ENCODE data around the gene MAST4.

Gene MAST4

GRCh38 chr5:67133217-67133616, 537.0 kb downstream of the MAST4 start:
- DNase-seq (ENCODE audit: low spot score) = no peak

DNA sequence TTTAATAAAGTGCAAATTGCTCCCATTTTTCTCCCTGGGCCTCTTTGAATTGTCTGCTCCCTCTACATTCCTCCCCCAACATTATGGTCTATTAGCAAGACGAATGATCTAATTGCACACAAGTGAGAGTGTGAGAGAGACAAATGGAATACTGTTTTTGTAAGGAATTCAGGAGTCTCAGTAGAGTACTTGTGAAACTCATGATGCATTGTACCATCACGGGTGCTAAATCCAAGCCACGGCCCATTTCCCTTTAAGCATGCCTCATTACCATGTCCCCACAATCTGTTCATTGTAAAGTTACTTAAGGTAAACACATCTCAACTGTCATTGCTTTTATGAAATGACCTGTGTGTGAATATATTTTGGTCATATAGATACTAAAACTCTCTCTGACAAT, 537.6 kb downstream of the MAST4 start:
- DNase-seq (ENCODE audit: low spot score) = no peak

DNA sequence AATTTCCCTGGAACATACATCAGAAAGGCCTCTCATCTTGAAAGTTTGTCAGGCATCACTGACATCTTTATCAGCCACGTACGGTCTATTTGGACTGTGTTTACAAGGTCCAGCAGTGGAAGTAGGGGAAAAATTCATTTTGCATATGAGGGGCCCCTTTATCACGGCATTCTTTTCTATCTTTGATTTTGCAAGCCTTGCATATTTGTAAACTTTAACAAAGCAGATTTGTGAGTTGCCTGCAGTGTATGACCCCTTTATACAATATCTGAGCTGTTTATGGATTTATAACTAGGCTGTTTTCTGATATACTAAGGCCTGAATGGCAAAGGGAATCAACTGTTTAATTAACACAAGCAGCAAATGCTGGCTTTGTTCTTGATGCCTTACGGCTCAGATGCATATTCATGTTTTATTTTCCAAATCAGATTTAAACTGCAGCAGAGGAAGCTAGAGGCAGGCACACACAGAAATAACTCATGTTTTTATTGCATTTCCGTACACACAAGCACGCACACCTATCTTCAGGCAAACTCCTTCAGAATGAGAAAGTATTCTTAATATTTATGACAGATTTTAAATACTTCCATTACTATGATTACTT, 539.3 kb downstream of the MAST4 start:
- no peak for DNase-seq (ENCODE audit: low spot score)

- no peak for DNase-seq (ENCODE audit: low spot score)
Observed at GRCh38 chr5:67139030-67139429, 542.8 kb downstream of the MAST4 start.

DNA sequence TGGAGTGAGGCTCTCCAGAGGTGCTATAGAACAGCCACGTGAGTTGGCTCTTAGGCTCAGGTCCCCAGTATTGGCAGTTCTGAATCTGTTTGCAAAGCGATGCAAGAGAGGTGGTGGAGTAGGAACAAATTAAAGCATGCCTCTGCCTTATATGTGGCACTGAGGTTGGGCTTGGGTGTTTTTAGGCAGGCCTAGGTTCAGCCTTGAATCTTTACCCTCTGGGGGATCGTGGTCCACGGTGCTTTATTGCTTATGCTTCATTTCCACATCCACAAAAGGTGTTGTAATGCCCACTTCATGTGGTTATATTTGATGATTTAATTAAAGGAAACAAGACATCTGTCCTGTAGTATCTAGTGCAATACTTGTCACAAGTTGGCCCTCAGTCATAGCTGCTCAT, 544.2 kb downstream of the MAST4 start:
- DNase-seq (ENCODE audit: low spot score) = no peak

- DNase-seq (ENCODE audit: low spot score) = no peak
Observed at GRCh38 chr5:67141644-67142043, 545.5 kb downstream of the MAST4 start.

- DNase-seq (ENCODE audit: low spot score) = no peak
Observed at GRCh38 chr5:67142816-67143215, 546.6 kb downstream of the MAST4 start.

DNA sequence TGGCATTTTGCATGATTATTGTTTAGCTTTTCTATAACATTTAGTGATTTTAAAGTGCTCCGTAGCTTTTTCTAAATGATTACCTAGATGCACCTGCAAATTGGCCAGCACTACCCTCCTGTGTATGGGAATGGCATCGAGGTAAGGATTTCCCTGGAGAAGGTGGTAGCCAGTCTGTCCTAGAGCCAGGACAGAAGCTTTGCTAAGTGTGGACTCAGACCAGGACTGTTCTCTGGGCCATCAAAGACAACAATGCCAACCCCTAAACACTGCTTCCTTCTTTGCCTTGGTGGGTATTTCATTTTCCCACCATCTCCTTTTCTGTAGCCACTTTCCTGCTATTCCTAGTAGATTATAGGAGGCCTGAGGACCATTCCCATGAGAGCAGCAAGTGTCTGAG, 547.4 kb downstream of the MAST4 start:
- no peak for DNase-seq (ENCODE audit: low spot score)

DNA sequence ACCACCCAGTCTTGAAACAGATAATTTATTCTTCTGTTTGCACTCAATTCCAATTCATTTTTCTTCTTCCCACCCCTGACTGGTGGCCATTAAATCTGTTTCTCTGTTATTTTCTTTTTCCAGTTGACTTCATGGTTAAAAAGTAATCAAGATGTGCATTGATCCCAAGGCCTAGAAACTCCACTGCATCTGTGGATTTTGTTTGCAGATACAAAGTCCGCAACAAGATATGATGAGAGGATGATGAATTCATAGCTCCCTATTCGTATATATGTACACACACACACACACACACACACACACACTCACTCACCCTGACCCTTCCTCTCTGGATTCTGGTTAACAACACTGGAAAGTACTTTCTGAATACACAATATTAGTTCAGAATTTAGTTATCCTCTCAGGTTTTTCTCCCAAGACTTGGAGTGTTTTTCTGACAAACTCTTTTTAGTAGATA, 548.0 kb downstream of the MAST4 start:
- DNase-seq (ENCODE audit: low spot score) = no peak

GRCh38 chr5:67146574-67146973, 550.4 kb downstream of the MAST4 start:
- no peak for DNase-seq (ENCODE audit: low spot score)

DNA sequence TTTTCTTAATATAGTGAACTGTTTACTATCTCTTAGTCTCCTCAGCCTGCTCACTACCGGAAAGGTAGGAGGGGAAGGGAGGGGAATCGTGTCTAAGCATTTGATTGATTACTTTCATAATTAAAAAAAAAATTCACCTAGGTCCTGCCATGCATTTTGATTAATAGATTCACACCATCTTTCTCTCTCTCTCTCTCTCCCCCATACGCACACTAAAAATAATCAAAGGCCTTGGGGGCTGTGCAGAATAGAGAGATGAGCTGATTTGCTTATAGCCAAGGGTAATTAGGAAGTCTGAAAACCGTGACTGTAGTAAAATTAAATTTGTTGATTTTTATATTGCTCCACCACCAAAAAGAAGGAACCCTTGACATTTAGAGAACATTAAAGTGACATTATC, 550.8 kb downstream of the MAST4 start:
- no peak for DNase-seq (ENCODE audit: low spot score)

DNA sequence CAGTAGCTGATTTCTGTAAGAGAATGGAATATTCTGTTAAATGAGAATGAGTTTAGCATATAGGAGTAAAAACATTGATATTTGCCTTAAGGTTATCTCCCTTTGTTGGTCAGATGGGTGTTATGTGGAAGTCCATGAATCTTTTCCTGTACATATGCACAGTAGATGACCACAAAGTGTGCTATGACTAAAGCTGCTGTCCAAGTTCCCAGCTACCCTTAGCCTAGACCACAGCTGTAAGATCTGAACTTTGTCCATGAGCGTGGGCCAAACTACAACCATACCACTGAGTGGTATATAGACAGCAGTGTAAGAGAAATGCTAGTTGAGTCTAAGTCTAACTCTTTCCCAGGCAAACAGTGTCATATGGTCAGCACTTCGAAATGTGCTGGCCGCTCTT, 551.6 kb downstream of the MAST4 start:
- no peak for DNase-seq (ENCODE audit: low spot score)

- no peak for DNase-seq (ENCODE audit: low spot score)
Observed at GRCh38 chr5:67149057-67149950, 553.1 kb downstream of the MAST4 start.

GRCh38 chr5:67149951-67150523, 553.8 kb downstream of the MAST4 start:
- DNase-seq (ENCODE audit: low spot score) = peak; percentile 66

DNA sequence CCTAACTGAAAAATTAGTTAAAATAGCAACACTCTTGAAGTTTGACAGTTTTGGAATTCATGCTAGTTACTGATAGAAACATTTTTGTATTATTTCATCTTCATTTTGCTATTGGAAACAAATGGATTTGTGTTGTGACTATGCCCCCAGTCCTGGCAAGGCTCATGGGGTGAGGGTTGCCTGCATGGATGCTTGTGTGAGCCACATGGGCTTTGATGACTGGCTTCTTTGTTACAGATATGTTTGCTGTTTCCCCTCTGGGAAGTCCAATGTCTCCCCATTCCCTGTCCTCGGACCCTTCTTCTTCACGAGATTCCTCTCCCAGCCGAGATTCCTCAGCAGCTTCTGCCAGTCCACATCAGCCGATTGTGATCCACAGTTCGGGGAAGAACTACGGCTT, 556.2 kb downstream of the MAST4 start:
- peak; percentile 32 for DNase-seq (ENCODE audit: low spot score)

DNA sequence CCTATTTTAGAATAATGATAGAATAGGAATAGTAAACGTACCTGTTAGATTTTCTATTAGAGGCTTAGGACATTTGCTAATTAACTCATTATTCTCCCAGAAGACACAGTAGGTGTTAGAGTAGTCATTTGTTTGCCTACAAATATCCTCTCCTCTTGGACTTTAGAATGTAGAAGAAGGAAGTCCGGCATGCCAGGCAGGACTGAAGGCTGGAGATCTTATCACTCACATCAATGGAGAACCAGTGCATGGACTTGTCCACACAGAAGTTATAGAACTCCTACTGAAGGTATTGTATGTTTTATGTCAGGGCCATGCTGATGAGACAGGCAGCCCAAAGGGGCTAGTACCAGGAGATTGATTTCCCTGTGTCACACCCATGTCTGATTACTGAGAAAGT, 557.1 kb downstream of the MAST4 start:
- DNase-seq (ENCODE audit: low spot score) = no peak

DNA sequence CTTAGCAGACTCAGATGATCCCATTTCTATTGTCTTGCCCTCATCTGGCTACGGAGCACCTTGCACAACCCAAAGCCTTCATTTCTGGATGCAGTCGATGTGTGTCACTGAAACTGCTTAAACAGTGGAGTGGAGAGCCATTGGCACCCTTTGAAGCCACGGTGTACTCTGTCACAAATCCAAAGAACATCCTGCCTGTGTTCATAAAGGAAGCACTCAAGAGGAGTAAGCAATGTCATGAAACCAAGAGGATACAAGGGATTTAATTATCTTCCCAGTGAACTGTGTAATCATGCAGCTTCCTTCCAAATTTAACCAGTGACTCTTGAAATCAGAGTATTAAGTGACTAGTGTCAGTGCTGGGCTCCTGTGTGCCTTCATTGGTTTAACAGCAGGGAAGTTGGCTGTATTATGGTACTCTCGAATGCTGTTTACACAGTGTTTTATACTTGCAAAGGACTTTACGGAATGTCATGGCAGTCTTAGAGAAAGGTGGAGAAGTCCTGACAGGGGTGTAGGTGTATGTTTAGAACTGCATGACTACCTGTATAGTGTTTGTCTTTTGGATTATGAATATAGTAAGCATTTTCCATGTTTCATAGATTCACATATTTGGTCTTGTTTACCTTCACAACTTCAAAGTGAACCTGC, 558.5 kb downstream of the MAST4 start:
- DNase-seq (ENCODE audit: low spot score) = no peak

DNA sequence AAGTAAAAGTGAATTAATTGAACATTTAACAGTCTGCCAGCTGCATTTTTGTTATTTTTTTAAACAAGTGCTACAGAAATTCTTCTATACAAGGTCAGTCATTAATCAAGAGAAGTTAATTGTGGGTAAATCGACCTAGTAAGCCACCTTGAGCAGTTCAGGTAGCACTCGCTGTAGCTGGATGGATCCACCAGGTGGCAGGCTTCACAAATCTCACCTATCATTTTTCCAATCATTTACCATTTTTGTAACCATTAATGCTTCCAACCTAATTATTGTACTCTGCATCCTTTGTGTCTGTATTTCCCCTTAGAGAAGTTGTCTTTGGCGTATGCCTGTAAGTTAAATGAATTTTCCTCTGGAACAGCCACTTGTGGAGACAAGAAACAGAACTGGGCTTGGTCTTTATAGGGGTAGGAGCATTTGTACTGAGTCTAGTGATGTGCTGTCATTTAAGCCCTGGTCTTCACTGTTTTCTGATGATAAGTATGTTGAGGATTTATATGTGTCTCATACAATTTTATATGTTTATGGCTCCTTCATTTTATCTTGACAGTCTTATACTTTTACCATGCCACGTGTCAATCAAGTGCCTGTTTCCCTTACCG, 560.9 kb downstream of the MAST4 start:
- peak; percentile 31 for DNase-seq (ENCODE audit: low spot score)

GRCh38 chr5:67160272-67160671, 564.1 kb downstream of the MAST4 start:
- no peak for DNase-seq (ENCODE audit: low spot score)

DNA sequence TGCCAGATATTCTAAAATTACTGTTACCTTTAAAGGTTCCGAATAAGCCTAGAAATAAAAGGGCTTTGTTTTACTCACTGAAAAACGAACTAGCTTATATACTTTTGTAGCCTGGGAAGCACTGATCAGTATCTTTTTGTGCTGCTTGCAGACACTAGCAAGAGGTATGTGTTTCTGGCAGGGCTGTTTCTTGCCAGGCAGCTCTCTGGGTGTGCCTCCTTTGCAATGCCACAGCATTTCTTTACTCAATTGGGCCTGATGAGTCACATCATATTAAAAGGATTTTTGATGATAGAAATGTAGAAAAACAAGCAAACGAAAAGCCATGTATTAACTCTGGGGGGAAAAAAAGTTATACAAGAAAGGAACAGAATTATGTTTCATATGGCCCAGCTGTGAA, 564.8 kb downstream of the MAST4 start:
- DNase-seq (ENCODE audit: low spot score) = no peak

GRCh38 chr5:67161767-67162166, 565.6 kb downstream of the MAST4 start:
- DNase-seq (ENCODE audit: low spot score) = no peak

- no peak for DNase-seq (ENCODE audit: low spot score)
Observed at GRCh38 chr5:67163231-67163756, 567.1 kb downstream of the MAST4 start.

Data from pons (tissue), 1 donor.